H1 (cell line): ENCODE measurements around the gene SLC7A7.
A peak's percentile ranks its signal among the peaks of the same experiment; 100 is the strongest.

ENCODE experiments used
- ATF3 ChIP-seq: IDR thresholded peaks from 2 replicates; pipeline ENCODE4 v1.6.1; 2011; ENCODE audit warnings: low read depth, mild to moderate bottlenecking, low read length; ENCODE audit not compliant: insufficient read depth
- CTCF ChIP-seq, 3 experiments: IDR thresholded peaks; 1 replicate in 2 of 3; 2 replicates in 1 of 3; pipeline versions ENCODE4 v1.5.1 to v1.6.1; 2011; ENCODE audit warnings: low read length in 3 of 3, mild to moderate bottlenecking in 3 of 3, inconsistent platforms in 2 of 3, low read depth in 1 of 3, moderate library complexity in 1 of 3; ENCODE audit not compliant: insufficient read depth in 1 of 3; ENCODE audit errors: control extremely low read depth in 1 of 3
- EGR1 ChIP-seq: IDR thresholded peaks from 2 replicates; pipeline ENCODE4 v1.6.1; 2011; ENCODE audit warnings: low read depth, low read length, borderline replicate concordance
- EZH2 ChIP-seq: fragments of 200-600 bp; sonication (generic); IDR thresholded peaks from 2 replicates; pipeline ENCODE4 v1.7.1; 2012; ENCODE audit warnings: low read depth, mild to moderate bottlenecking, moderate library complexity, low read length, inconsistent platforms; ENCODE audit not compliant: severe bottlenecking
- POLR2A ChIP-seq, 2 experiments: IDR thresholded peaks; 1 replicate in 1 of 2; 2 replicates in 1 of 2; pipeline ENCODE4 v1.6.1; 2011; ENCODE audit warnings: low read depth in 2 of 2, low read length in 2 of 2, mild to moderate bottlenecking in 2 of 2; ENCODE audit errors: control extremely low read depth in 1 of 2
- POLR2AphosphoS5 ChIP-seq: IDR thresholded peaks from 2 replicates; pipeline ENCODE4 v1.6.1; 2011; ENCODE audit warnings: low read depth, low read length
- SP2 ChIP-seq: IDR thresholded peaks from 2 replicates; pipeline ENCODE4 v1.6.1; 2012; ENCODE audit warnings: mild to moderate bottlenecking, low read length, inconsistent platforms
- TEAD4 ChIP-seq: IDR thresholded peaks from 2 replicates; pipeline ENCODE4 v1.6.1; 2012; ENCODE audit warnings: low read depth, low read length, inconsistent platforms, mixed read lengths
- YY1 ChIP-seq: IDR thresholded peaks from 2 replicates; pipeline ENCODE4 v1.6.1; 2011; ENCODE audit warnings: low read depth, mild to moderate bottlenecking, low read length

DNA sequence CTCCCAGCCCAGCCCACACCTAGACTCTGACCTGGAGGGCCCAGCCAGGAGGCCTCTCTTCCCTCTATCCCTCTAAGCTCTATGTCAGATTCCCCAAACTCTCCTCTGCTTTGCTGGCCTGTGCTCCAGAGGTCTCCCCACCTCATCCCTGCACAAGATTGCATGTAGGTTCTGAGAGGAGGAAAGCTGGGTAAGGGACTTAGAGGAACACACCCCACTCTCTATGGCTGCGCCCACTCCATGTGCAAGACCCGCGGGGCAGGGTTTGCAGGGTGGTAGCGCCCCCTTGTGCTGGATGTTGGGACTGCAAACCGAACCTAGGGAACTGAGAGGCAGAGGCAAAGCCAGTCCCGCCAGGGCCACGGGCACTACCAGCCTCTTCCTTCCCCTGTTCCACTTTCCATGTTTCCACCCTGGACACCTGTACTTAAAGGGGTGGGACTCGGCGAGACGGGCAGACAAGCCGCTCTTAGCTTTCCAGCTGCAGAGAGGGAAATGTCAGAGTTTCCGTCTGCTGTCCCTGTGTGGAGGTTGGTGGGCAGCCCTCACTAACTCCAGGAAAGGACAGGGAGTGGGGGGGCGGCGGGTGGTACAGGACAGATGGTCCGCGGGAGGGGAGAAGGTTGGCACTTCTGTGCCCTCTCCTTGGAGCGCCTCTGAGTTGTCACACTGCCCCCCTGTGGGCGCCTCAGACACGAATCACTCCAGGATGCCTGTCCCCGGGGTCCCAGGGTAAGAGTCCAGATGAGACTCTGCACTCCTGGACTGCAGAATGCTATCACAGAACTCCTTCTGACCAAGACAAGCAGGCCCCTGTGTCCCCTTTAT, 37.9 kb upstream of the SLC7A7 start:
- TF ChIP-seq YY1 (peak; percentile 74), EGR1 (no peak), CTCF (IDR thresholded peaks at IDR 0.05; ENCODE audit: control extremely low read depth in 1 of 3, insufficient read depth in 1 of 3, low read depth in 1 of 3, low read length in 3 of 3) (peak; percentile 95 to 97 (median 96)), POLR2A (IDR thresholded peaks at IDR 0.05; ENCODE audit: control extremely low read depth in 1 of 2, low read depth in 2 of 2, low read length in 2 of 2) (no peak; a peak in 1 of 3 replicates), SP2 (no peak), EZH2 (no peak), POLR2AphosphoS5 (peak; percentile 54; the same call in 1 of the 2 replicates), TEAD4 (no peak), ATF3 (no peak)
